Measurements from ENCODE around the gene ZNF804A.
"Not testable (repeated sequence)": the region's sequence is repeated elsewhere in the genome, so short reads cannot be mapped to it uniquely, and the experiment has no call there.

ZNF804A gene

GRCh38 chr2:184729581-184729980, 131.3 kb downstream of the ZNF804A start:
- no peak for DNase-seq

GRCh38 chr2:184730288-184730687, 132.0 kb downstream of the ZNF804A start:
- no peak for DNase-seq

- DNase-seq: no peak
Measured at GRCh38 chr2:184734338-184734737, 136.0 kb downstream of the ZNF804A start.

- no peak for DNase-seq
Measured at GRCh38 chr2:184735611-184736010, 137.3 kb downstream of the ZNF804A start.

GRCh38 chr2:184743096-184743495, 144.8 kb downstream of the ZNF804A start:
- DNase-seq: no peak

GRCh38 chr2:184756161-184756560, 157.8 kb downstream of the ZNF804A start:
- no peak for DNase-seq

- no peak for DNase-seq
Measured at GRCh38 chr2:184756885-184757284, 158.6 kb downstream of the ZNF804A start.

DNA sequence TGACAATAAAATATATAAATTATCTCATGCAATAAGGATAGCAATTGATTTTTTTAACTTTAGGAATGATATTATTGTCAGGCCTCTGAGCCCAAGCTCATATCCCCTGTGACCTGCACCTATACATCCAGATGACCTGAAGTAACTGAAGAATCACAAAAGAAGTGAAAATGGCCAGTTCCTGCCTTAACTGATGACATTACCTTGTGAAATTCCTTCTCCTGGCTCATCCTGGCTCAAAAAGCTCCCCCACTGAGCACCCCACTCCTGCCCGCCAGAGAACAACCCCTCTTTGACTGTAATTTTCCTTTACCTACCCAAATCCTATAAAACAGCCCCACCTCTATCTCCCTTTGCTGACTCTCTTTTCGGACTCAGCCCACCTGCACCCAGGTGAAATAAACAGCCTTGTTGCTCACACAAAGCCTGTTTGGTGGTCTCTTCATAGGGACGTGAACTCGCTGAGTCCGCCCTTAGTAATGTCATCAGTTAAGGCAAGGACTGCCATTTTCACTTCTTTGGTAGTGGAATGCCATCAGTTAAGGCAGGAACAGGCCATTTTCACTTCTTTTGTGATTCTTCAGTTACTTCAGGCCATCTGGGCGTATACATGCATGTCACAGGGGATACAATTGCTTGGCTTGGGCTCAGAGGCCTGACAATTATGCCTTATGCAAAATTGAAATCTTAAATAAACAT, 161.4 kb downstream of the ZNF804A start:
- DNase-seq: not testable (repeated sequence)

DNA sequence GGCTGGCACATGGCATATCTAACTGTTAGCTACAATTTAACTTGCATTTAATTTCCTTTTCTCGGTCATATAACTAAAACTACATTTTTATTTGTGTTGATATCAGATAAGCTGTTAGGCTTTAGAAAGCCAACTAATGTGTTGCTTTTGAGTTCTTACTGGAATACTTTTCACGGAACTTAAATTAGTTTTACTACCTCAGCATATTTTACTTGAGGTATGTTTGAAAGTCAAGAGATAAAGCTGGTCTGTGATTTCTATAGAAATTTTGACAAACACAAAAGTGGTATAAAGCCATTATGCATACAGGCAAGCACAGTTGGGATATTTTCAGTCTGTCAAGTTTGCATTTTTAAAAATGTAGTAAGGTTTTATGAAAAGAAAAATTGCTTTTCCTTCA, 162.6 kb downstream of the ZNF804A start:
- no peak for DNase-seq

DNA sequence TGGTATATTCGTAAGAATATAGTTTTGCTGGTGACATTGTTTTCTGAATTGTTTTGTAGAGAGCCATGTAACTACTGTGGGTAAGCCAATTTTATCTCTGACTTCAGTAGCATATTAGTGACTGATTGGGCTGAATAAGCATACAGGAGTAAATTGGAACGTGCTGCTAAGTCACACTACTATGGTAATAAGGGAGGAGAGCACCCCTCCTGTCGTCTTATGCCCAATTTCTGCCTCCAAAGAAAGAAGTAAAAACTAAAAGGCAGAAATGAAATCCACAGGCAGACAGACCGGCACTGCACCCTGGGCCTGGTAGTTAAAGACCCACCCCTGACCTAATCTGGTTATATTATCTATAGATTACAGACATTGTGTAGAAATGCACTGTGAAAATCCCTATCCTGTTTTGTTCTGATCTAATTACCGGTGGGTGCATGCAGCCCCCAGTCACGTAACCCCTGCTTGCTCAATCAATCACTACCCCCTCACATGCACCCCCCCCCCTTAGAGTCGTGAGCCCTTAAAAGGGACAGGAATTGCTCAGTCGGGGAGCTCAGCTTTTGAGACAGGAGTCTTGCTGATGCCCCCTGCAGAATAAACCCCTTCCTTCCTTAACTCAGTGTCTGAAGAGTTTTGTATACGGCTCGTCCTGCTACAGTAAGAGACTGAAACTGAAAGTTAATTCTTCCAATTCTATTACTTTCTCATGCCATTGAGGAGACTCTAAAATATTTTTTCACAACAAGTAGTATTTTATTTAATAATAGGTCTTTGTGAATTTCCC, 167.0 kb downstream of the ZNF804A start:
- DNase-seq: no peak

GRCh38 chr2:184767059-184767458, 168.7 kb downstream of the ZNF804A start:
- no peak for DNase-seq

GRCh38 chr2:184769023-184769422, 170.7 kb downstream of the ZNF804A start:
- no peak for DNase-seq

DNA sequence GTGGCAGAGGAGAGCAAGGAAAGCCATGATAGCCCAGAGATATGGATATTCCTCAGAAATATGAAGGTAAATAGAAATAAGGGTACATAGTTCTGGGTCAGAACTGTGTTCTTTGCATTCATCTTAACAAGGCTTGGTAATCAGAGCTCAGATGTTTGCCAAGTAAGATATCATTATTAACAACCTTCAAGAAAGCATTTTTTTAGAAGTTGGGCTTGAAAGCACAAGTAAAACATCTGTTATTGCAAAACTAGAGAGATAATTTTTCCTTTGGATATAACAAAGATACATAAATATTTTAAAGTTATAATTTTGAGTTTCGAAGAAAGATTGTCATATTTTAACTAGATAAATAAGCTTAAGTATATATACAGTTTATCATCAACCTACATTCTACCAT, 171.4 kb downstream of the ZNF804A start:
- DNase-seq: no peak

DNA sequence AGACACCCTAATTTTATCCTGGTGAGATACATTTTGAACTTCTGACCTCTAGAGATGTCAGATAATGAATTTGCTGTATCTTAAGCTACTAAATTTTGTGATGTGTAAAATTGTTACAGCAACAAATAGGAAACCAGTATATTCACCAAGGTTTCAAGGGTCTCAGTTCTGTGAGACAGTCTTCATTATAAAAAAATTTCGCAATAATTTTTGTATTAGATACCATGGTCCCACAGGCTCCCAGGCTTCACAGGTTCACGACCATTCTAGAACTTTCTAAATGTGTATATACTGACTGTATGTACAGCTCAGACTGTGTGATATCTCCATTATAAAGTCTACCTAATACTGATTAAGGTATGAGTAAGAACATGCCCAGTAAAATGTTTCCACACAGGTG, 181.4 kb downstream of the ZNF804A start:
- DNase-seq: no peak

DNA sequence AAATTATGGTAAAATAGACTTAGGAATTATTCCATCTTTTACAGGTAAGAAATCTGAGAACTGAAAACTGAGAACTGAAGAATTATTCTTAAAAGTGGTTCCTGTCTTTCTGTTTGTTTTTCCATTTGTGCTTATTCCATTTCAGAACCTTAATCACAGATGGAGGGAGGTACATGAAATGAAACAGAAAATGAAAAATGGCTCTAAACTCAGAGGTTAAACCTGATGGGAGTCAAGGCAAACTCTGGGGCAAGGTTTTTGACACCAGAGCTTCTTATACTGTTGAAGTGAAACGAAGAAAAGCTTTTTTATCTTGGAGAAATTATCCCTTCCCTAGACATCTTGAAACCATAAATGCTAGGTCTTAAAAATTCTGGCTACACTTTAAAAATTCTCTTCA, 182.1 kb downstream of the ZNF804A start:
- no peak for DNase-seq

DNA sequence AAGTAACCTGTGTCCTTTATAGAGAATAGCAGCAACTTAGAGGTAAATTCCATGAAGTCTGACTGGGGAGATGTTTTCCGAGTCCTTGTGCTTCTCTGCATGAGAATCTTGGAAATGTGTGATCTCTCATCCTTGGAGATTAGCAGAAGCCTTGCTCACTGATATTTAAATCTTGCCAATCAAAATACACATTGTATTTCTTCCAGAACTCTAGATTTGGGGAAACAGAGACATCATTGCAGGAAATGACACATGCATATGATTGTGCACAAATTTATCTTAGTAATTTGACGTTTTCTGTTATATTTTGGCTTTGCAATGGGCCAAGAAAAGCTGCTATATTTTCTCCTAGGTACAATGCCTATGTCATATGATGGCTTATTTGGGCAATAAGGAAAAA, 182.6 kb downstream of the ZNF804A start:
- DNase-seq: no peak

GRCh38 chr2:184783576-184783975, 185.2 kb downstream of the ZNF804A start:
- no peak for DNase-seq

DNA sequence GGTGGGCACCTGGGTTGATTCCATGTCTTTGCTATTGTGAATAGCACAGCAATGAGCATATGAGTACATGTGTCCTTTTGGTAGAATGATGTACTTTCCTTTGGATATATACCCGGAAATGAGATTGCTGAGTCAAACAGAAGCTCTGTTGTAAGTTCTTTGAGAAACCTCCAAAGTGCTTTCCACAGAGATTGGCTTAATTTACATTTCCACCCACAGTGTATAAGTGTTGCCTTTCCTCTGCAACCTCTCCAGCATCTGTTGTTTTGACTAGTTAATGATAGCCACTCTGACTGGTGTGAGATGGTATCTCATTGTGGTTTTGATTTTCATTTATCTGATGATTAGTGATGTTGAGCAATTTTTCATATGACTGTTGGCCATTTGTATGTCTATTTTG, 194.8 kb downstream of the ZNF804A start:
- no peak for DNase-seq

DNA sequence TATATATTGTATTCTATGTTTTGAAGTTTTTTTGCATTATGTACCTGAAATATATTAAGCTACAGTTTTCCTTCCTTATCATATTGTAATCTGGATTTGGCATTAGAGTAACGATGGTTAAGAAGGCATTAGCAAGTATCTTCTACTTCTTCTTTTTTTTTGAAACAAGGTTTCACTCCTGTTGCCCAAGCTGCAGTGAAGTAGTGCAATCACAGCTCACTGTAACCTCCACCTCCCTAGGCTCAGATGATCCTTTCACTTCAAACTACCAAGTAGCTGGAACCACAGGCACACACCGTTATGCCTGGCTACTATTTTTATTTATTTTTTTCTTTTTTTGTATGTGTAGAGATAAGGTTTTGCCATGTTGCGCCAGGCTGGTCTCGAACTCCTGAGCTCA, 201.1 kb downstream of the ZNF804A start:
- DNase-seq: no peak

GRCh38 chr2:184814421-184814820, 216.1 kb downstream of the ZNF804A start:
- DNase-seq: no peak

GRCh38 chr2:184815824-184816223, 217.5 kb downstream of the ZNF804A start:
- DNase-seq: no peak

GRCh38 chr2:184824597-184824996, 226.3 kb downstream of the ZNF804A start:
- no peak for DNase-seq

DNA sequence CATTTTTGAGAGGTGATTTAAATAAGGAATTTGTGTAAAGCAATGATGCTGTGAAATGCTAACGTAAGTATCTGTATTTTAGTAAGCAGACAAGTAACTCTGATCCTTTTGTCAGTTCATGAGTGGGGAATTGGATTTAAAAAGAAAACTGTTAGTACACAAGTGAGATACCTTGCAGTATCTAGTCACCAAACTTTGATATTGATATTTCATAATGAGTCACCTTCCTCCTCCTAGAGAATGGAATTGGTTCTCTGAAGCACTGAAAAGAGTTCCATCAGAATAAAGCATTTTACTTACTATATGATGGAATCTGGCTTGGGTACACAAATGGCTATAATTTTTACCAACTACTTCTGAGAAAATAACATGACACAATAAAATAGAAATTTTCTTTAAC, 232.2 kb downstream of the ZNF804A start:
- DNase-seq: no peak

DNA sequence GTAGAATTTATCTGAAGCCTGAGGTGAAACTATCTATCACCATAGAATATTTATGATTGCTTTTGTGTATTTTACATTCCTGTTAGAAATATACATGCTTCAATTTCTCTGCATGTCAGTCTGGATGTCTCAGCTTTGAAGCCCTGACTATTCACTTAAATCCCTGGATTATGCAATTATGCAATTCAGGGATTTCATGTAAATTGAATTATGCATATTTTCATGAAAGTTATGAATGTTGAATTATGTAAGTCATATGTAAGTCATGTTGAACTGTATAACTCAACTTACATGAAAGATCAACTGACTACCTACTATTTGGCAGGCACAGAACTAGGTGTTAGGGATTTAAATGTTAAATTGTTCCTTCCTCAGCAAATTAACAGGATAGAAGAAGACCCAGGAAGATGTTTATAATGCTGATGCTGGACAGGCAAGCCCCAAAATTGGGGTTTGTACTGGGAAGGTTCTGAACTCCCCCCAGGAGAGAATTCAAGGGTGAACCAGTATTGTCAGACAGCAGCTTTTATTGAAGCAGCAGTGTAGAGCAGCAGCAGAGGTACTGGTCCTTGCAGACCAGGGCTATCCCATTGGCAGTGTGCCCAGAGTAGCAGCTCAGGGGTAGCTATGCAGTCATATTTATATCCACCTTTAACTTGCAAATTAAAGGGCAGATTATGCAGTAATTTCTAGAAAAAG, 236.5 kb downstream of the ZNF804A start:
- DNase-seq: no peak

Measured in activated naive CD4-positive, alpha-beta T cell (primary cell).